Activated CD4-positive, CD25-positive, alpha-beta regulatory T cell treated with anti-CD3 and anti-CD28 coated beads, Interleukin-2, amount 50 U/mL, for 16 hours (primary cell): ENCODE data around the gene VWA5B2.
A peak's percentile ranks its signal among the peaks of the same experiment; 100 is the strongest.

Experiments used
- DNase-seq: peaks from one replicate; pipeline ENCODE4 v3.0.0-alpha.2; 2020; ENCODE audit warnings: low read depth, low spot score

The VWA5B2 gene

GRCh38 chr3:184275381-184275701 is 46.0 kb downstream of the VWA5B2 start:
- no peak for DNase-seq

DNA sequence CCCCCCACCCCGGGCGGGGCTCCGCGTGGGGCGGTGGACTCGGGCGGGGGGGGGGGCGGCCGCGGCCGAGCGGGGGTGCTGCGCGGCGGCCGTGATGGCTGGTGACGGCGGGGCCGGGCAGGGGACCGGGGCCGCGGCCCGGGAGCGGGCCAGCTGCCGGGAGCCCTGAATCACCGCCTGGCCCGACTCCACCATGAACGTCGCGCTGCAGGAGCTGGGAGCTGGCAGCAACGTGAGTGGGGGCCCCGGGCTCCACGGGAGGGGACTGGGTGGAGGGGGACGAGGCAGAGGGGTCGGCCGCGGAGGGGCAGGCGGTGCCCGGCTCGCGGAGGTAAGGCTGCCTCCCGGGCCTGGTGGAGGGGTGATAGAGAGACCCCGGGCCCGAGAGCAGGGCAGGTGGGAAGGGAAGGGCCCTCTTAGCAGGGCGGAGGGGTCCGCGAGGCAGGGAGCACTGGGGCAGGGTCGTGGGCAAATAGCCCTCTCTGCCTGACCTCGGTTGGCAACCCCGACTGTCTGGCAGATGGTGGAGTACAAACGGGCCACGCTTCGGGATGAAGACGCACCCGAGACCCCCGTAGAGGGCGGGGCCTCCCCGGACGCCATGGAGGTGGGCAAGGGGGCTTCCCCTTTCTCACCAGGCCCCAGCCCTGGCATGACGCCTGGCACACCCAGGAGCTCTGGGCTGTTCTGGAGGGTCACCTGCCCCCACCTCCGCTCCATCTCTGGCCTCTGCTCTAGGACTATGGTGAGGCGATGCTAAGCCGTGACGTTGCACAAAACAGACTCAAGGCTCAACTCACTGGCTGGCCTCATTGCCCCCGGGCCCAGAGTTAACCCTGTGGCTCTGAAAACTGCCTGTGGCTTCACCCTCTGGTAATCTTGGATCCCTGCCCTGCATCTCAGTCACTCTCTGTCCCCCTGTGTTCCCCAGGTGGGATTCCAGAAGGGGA is 46.9 kb downstream of the VWA5B2 start, which contains the start of gene ECE2:
Gene ECE2 (plus strand): TSS at position 62 of the 950 bp plus-strand sequence. CDS start 132 bp downstream, at position 194.
- DNase-seq = no peak

DNA sequence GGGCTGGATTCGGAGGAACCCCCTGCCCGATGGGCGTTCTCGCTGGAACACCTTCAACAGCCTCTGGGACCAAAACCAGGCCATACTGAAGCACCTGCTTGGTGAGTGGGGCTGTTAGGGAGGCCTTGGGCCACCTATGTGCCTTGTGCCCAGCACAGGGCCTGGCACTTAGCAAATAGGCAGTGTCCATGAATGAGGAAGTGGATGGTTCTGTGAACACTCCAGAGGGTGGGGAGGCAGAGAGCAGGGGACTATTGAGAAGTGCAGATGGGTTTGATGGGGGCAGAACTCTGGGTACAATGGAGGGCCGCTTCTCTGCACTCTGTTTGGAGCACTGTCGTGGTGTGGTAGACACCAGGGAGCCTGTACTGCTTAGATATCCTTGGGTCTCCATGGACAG is 48.0 kb downstream of the VWA5B2 start:
- DNase-seq = no peak

DNA sequence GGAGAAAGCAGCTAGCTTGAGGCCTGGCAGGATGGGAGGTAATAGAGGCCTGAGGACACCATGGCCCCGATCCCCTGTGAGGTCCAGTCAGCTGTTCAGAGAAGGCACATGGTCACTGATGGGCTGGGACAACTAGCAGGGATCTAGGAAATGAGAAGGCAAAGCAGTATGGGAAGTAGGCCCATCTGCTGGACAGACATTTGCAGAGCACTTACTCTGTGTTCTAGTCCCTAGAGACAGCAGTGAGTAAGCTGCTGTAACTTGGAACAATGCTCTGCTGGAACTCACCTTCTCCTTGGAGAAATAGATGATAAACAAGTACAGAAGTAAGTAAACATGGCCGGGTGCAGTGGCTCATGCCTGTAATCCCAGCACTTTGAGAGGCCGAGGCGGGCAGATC is 53.6 kb downstream of the VWA5B2 start:
- DNase-seq = no peak

DNA sequence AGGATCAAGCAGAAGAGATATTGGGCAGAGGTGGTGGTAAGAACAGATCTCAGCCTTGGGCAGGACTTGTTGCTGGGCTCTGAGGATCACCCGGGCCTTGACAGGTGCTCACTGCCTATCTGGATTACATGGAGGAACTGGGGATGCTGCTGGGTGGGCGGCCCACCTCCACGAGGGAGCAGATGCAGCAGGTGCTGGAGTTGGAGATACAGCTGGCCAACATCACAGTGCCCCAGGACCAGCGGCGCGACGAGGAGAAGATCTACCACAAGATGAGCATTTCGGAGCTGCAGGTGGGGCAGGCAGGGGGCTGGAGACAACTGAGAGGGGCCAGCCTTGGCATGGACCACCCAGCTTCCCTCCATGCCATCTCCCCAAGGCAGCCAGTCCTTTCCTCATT is 54.3 kb downstream of the VWA5B2 start:
- DNase-seq = no peak

DNA sequence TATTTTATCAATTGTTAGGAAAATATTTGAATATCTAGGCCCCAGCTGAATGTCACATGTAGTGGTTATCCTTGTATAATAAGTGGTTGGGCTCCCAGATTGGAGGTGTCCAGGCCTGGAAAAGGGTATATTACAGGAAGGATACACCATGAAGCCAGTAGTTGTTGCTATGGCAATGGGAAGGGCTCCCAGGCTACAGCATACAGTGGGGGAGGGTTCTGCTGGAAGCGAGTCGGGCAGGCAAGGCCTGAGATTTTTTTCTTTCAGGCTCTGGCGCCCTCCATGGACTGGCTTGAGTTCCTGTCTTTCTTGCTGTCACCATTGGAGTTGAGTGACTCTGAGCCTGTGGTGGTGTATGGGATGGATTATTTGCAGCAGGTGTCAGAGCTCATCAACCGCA is 55.3 kb downstream of the VWA5B2 start:
- DNase-seq = no peak

GRCh38 chr3:184289426-184289938 is 60.1 kb downstream of the VWA5B2 start:
- peak; percentile 28 for DNase-seq

GRCh38 chr3:184290331-184290730 is 60.9 kb downstream of the VWA5B2 start:
- DNase-seq = no peak

DNA sequence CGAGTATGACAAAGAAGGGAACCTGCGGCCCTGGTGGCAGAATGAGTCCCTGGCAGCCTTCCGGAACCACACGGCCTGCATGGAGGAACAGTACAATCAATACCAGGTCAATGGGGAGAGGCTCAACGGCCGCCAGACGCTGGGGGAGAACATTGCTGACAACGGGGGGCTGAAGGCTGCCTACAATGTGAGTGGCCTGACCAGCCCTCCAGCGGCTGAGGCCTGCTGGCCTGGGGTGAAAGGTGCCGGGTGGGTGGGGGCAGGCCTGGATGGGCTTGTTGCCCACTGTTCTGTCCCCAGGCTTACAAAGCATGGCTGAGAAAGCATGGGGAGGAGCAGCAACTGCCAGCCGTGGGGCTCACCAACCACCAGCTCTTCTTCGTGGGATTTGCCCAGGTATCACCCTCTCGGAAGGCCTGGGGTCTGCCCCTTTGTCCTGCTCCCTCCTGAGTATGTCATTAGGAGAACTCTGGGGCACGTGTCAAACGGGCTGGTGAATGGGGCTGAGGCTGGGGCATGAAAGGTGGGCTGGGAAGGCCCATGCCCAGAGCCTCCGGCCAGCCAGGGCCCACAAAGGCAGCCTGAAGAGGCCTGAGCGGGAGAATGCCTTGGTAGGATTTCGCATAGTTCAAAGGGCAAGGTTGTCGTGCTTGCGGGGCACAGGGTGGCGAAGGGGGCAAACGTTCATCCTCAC is 61.8 kb downstream of the VWA5B2 start:
- no peak for DNase-seq
